ENCODE results near the gene SLC26A8.

SLC26A8 gene

GRCh38 chr6:36023996-36024795 lies at the start of gene SLC26A8:
Gene SLC26A8, minus strand, starts transcription at chr6:36024641. Its CDS starts 4,934 bp downstream, at chr6:36019707.
- DNase-seq = no peak

GRCh38 chr6:36073587-36073986 lies 49.1 kb upstream of the SLC26A8 start:
- no peak for DNase-seq

GRCh38 chr6:36072681-36073080 lies 48.2 kb upstream of the SLC26A8 start:
- DNase-seq = no peak

GRCh38 chr6:36071714-36072113 lies 47.3 kb upstream of the SLC26A8 start:
- DNase-seq = no peak

- no peak for DNase-seq
Observed at GRCh38 chr6:36071281-36071680, 46.8 kb upstream of the SLC26A8 start.

GRCh38 chr6:36070252-36070651 lies 45.8 kb upstream of the SLC26A8 start:
- no peak for DNase-seq

GRCh38 chr6:36069573-36069972 lies 45.1 kb upstream of the SLC26A8 start:
- DNase-seq = no peak

GRCh38 chr6:36068586-36068985 lies 44.1 kb upstream of the SLC26A8 start:
- DNase-seq = no peak

GRCh38 chr6:36068012-36068392 lies 43.6 kb upstream of the SLC26A8 start:
- no peak for DNase-seq

GRCh38 chr6:36067374-36068011 lies 43.1 kb upstream of the SLC26A8 start:
- no peak for DNase-seq

GRCh38 chr6:36066817-36067216 lies 42.4 kb upstream of the SLC26A8 start:
- no peak for DNase-seq

- DNase-seq = no peak
Observed at GRCh38 chr6:36065916-36066315, 41.5 kb upstream of the SLC26A8 start.

- DNase-seq = no peak
Observed at GRCh38 chr6:36064770-36065396, 40.4 kb upstream of the SLC26A8 start.

GRCh38 chr6:36063318-36064060 lies 39.0 kb upstream of the SLC26A8 start:
- no peak for DNase-seq

GRCh38 chr6:36062247-36062646 lies 37.8 kb upstream of the SLC26A8 start:
- no peak for DNase-seq

- DNase-seq = no peak
Observed at GRCh38 chr6:36061236-36061635, 36.8 kb upstream of the SLC26A8 start.

- DNase-seq = no peak
Observed at GRCh38 chr6:36056178-36056577, 31.7 kb upstream of the SLC26A8 start.

GRCh38 chr6:36054956-36055355 lies 30.5 kb upstream of the SLC26A8 start:
- DNase-seq = no peak

- no peak for DNase-seq
Observed at GRCh38 chr6:36054415-36054814, 30.0 kb upstream of the SLC26A8 start.

GRCh38 chr6:36053878-36054277 lies 29.4 kb upstream of the SLC26A8 start:
- DNase-seq = no peak

GRCh38 chr6:36052097-36052496 lies 27.7 kb upstream of the SLC26A8 start:
- DNase-seq = no peak

- DNase-seq = no peak
Observed at GRCh38 chr6:36050947-36051710, 26.7 kb upstream of the SLC26A8 start.

GRCh38 chr6:36050305-36050704 lies 25.9 kb upstream of the SLC26A8 start:
- DNase-seq = no peak
